ENCODE measurements around the gene PHLDB1.

PHLDB1 gene

GRCh38 chr11:118623269-118623655 is 15.8 kb downstream of the PHLDB1 start:
- peak; percentile 50 for DNase-seq

DNA sequence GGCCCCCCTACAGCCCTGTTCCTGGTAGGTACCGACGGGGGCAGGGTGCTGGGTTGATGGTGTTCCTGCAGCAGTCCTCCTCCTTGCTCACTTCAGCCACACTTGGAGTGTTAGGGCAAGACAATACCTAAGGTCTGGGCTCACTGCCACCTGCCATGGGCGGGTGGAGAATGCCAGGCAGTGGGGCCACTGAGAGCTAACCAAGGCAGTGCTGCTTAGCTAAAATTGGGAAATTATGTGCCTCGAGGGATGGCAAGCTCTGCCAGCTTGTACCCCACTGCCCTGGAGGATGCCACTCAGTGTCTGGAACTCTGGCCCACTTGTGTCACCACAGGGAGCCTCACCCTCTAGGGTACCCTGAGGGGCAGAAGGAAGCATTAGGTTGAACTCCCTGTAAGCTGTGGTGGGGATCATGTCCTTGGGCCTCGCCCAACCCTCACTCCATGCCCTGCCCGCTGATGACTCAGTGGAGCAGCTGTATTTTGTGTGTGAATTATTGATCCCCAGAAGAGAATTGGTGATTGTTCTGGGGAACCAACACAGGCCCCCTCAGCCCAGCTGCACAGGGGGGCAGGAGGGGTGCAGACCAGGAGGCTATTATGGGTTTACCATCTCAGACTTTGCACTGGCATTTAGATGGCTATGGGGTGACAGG is 17.7 kb downstream of the PHLDB1 start:
- no peak for DNase-seq

GRCh38 chr11:118625976-118626375 is 18.6 kb downstream of the PHLDB1 start:
- peak; percentile 12 for DNase-seq

DNA sequence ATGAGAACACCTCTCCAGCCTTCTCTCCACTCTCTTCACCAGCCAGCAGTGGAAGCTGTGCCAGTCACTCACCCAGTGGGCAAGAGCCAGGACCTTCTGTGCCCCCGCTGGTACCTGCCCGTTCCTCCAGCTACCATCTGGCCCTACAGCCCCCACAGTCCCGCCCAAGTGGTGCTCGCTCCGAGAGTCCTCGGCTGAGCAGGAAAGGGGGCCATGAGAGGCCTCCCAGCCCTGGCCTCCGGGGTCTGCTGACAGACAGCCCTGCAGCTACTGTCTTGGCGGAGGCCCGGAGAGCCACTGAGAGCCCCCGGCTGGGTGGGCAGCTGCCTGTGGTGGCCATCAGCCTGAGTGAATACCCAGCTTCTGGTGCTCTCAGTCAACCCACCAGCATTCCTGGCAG is 20.2 kb downstream of the PHLDB1 start:
- DNase-seq: no peak

DNA sequence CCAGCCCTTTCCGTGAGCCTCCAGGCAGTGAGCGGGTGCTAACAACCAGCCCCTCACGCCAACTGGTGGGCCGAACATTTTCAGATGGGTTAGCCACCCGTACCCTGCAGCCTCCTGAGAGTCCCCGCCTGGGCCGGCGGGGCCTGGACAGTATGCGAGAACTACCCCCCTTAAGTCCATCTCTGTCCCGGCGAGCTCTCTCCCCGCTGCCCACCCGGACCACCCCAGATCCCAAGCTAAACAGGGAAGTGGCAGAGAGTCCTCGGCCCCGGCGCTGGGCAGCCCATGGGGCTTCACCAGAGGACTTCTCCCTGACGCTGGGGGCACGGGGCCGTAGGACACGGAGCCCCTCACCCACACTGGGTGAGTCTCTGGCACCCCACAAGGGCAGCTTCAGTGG is 20.6 kb downstream of the PHLDB1 start:
- DNase-seq: no peak

DNA sequence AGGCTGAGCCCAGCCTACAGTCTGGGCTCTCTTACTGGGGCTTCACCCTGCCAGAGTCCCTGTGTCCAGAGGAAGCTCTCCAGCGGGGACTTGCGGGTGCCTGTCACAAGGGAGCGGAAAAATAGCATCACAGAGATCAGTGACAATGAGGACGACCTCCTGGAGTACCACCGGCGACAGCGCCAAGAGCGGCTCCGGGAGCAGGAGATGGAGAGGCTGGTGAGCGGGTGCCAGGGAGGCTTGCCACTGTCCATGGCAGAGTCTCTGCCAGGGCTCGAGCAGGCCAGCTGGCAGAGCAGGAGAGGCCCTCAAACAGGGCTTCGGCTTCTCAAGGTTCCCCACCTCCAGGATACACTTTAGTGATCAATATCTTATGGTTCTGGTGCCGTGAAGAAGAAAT is 21.0 kb downstream of the PHLDB1 start:
- DNase-seq: no peak

DNA sequence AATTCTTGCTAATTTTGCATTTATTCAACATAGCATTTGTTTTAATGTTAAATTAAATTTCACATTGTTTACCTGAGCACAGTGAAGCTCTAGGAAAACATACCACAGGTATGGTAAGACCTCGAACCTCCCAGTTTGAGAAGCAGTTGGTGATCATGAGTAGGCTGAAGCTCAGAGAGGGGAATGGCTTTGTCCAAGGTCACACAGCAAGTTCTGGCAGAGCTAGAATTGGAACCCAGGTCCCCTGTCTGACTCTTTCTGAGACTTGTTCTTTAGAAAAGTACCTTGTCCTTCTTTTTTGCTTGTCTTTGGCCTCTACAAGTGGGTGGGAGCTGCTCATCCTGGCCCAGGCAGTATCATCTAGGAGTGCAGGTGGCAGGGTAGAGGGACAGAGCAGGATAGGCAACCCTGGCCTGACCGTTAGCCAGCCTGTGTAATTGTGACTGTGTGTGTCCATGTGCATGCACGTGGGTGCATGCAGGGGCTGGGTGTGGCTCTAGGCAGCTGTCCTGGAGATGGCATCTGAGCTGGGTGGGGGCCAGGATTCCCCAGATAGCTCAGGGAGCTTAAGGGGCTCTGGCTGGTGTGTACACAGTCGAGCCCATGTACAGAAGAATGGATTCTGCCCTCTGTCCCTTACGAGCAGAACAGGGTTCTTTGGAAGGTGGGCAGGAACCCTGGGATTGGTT is 21.6 kb downstream of the PHLDB1 start:
- no peak for DNase-seq

DNA sequence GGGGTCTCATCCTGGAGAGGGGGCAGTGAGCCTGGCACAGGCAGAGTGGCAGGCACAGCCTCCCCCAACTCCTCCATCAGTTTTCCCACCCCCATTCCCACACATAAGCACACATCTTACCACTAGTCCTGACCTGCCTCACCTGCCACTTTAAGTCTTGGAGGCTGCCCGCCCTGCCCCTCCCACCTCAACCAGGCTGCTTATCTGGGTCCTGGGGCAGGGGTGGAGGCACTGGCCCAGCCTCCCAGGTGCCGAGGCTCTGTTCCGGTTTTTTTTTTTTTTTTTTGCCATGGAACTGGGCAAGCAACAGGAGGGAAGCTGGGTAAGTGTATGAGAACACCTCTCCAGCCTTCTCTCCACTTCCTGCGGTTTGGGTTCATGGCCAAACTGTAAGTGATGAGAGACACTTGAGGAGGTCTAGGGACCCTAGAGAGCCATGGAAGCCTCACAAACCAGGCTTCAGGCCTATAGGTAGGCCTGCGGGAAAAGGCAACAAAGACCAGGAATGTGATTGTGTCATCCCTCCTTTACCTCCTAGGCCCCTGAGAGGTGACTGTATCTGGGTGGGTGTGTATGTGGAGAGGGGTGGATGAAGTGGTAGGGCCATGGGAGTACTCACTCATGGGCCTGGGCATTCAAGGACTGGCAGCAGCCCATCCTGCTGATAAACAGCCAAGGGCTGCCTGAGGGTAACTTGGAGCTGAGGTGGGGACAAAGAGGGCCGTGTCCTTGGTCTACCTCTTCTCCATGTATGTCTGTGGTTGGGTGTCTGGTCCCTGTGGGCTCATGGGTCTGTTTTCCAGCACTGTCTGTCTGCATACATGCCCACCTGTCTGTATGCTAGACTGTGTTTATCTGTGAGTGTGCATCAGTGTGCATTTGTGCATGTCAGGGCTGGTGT is 22.6 kb downstream of the PHLDB1 start:
- no peak for DNase-seq

- DNase-seq: no peak
Measured at GRCh38 chr11:118631142-118631909, 23.9 kb downstream of the PHLDB1 start.

GRCh38 chr11:118632577-118633318 is 25.3 kb downstream of the PHLDB1 start:
- no peak for DNase-seq

DNA sequence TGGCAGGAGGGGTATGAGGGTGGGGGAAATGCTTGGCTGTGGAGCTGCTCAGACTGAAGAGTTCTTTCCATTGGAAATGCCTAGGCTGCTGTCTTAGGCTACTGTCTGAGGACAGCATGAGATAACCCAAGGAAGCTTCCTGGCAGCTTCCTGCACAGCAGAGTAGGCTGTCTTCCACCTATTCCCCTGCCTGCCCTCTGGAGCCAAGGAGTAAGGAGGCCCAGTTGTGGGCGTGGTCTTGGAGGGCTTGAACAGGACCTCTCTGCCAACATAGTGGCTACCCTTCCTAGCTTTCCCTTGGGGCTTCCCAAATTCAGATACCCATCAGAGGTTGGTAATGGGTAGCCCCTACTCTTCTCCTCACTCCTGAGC is 25.9 kb downstream of the PHLDB1 start:
- no peak for DNase-seq

- no peak for DNase-seq
Measured at GRCh38 chr11:118633979-118634378, 26.6 kb downstream of the PHLDB1 start.

DNA sequence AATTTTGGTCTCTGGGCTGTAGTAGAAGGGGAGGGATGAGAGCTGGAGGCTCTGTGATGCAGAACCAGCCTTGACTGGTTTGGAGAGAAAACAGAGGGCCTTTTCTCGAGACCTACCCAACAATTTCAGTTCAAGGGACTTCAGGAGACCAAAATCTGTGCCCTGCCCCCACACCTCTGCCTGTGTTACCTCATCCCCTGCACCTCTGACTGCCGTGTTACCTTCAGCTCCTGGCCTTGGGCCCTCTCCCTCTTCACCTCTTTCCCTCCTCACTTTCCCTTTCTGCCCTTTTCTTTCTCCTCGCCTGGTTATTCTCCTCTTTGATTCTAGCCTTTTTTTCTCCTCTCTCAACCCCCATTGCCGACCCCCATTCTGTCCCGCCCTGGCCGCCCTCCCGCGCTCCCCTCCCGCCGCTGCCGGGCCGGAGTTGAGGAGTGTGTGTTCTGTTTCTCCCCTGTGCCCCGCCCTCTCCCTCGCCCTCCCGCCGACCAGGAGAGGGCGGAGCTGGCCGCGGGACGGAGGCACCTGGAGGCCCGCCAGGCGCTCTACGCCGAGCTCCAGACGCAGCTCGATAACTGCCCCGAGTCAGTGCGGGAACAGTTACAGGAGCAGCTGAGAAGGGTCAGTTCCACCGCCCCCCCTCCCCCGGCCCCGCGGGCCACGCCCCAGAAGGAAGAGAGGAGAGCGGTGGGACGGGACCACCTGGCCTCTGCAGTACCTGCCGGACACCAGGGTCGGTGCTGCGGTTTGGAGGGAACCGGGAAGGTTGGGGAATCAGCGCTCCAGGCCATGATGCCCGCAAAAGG is 27.2 kb downstream of the PHLDB1 start:
- DNase-seq: peak; percentile 50

DNA sequence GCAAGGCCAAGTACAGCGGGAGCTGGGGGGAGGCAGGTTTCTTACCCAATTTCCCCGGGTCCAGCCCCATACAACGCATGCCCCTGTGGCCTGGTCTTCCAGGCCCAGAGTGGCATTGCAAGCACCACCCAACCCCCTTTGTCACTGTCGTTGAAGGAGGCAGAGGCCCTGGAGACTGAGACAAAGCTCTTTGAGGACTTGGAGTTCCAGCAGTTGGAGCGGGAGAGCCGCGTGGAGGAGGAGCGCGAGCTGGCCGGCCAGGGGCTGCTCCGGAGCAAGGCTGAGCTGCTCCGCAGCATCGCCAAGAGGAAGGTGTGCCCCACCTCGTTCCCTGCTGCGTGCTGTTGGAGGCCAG is 27.8 kb downstream of the PHLDB1 start:
- peak; percentile 19 for DNase-seq

- no peak for DNase-seq
Measured at GRCh38 chr11:118635642-118636041, 28.2 kb downstream of the PHLDB1 start.

GRCh38 chr11:118636569-118637290 is 29.3 kb downstream of the PHLDB1 start:
- DNase-seq: no peak

DNA sequence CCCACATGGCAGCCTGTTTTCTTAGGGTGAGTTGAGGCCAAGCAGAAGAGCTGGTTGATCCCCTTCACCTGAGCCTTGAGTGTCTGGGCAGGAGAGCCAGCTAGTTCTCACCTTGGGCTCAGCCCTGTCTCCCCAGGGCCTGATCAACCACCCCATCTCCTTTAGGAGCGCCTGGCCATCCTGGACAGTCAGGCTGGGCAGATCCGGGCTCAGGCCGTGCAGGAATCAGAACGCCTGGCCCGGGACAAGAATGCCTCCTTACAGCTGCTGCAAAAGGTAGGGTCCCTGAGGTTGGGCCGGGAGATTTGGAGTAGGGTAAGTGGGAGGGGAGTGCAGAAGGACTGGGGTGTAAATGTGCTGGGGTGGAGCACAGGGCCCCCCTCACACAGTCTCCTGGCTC is 31.3 kb downstream of the PHLDB1 start:
- no peak for DNase-seq

DNA sequence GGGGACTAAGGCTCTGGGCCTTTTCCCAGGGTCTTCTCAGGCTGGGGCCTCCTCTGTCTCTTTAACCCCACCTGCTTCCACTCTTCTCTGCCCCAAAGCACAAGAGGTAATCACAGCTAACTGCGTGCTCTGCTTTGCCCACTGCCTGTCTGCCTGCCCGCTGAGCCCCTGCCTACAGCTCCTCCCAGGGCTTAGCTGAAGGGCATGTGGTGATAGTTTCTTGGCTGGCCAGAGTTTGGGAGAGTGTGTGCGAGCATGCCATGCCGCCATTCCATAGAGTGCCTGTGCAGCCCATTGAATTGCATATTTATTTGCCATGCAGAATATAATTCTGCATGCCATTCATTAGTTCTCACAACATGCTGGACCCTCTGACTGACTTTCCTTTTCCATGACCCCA is 32.5 kb downstream of the PHLDB1 start:
- DNase-seq: no peak

DNA sequence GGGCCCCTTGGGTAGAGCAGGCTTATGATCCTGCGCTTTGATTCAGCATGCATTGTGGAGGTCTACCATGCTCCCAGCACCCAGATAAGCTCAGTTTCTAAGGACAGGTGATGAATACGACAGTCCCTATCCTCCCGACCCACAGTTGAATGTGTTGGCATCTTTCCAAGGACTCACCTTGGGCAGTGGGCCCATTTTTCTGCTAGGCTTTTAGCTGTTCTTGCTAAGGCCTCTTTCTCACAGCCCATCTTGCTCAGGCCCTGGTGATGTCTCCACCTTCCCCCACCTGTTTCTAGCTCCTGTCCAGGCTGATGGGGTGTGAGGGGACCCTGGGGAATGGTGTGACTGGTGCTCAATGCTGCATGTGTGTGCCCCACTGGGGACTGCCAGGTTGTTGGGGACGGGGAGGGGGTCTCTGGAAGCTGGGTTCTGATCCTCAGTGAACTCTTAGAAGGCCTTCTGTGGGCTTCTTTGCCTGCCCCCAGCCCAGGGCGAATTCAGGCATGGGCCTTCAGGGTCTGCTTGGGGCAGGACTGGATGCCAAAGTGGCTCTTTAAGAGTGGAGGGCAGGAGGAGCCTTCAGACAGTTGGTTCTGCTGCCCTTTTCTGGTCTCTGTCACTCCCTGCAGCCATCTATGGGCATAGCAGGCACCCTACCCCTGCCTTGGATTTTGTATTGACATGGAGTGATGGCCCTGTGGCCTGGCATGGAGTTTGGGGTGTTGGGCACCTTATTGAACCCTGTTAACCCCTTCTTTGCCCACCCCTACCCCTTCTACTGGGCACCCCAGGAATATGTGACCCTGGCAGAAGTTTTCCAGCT is 33.1 kb downstream of the PHLDB1 start:
- no peak for DNase-seq

All from NCI-H82 (cell line).